HG02642 (cell line): Measurements from ENCODE around the gene ARHGEF26.

ENCODE experiments used
- ATAC-seq: cut with Tn5 transposase; IDR thresholded peaks from one replicate; pipeline ENCODE4 v1.9.1; 2021; ENCODE audit warnings: mild to moderate bottlenecking; ENCODE audit not compliant: unreplicated experiment, poor library complexity

The ARHGEF26 gene

DNA sequence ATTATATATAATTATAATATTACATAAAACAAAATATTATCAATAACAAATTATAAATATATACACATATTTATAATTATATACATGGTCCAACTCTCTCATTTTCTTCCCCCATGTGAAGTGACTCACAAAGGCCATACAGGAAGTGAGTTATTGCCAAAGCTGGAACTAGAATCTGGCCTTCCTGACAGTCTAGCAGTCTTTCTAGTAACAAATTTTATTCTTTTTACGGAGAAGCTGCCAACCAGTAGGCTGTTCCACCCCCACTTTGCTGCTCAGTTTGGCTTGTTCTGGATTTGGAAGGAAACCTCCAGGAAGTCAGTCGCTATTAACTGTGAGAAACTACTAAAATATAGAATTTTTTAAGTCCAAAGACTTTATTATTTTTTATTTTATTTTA, 123.5 kb downstream of the ARHGEF26 start:
- no peak for ATAC-seq

GRCh38 chr3:154247806-154248415, 126.7 kb downstream of the ARHGEF26 start:
- ATAC-seq: no peak

GRCh38 chr3:154250291-154250690, 129.1 kb downstream of the ARHGEF26 start:
- ATAC-seq: no peak

DNA sequence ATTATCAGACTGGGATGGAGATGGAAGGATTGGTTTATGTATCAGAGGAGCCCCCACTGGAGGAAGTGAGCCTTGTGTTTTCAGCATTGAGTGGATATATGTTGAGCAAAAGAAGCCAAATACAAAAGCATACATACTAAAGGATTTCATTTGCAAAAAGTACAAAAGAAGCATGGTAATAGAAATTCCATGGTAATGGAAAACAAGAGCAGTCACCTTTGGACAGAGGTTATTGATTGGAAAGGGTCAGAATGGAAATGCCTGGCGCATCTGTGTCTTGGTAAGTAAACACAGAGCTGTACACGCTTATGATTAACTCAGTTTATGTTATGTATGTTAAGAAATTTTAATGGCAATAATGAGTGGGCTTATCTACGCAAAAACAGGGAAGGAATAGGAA, 130.4 kb downstream of the ARHGEF26 start:
- no peak for ATAC-seq

DNA sequence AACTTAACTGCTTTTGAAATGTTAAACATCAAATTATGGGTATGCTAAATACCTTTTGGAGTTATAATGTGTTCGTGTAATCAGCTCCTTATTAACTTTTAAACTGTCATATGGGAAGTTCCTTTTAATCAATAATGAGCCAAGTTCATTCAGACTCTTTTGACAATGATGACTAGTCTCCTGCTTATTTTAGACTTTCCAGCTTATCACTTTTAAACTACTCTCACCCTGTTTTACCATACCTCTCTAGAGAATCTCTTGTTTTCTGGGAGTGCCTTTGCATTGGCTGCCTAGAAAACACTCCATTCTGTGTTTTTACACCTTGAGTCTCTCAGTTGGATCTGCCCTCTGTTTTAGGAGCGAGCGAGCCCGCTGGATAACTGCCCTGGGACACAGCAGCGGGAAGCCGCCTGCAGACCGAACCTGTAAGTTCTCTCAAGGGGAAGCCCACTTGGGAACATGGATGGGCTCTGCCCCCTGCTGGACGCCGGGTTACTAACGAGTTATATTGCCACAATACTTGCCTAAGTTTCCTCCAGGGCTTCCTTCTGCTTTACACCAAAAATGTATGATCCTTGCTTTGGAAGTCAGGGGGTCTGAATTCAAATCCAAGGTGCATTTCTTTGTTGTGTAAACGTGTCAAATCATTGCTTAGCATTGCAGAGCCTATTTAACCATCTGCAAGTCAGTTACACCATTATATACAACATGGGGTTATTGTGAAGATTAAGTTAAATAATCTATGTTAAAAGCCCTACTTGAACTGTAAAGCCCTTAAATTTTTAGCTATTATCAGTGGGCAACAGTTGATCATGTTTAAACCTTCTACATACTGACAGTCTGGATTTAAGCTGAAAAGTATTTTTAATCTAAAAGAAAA, 131.8 kb downstream of the ARHGEF26 start:
- ATAC-seq: peak; percentile 90

GRCh38 chr3:154254527-154254926, 133.3 kb downstream of the ARHGEF26 start:
- no peak for ATAC-seq

DNA sequence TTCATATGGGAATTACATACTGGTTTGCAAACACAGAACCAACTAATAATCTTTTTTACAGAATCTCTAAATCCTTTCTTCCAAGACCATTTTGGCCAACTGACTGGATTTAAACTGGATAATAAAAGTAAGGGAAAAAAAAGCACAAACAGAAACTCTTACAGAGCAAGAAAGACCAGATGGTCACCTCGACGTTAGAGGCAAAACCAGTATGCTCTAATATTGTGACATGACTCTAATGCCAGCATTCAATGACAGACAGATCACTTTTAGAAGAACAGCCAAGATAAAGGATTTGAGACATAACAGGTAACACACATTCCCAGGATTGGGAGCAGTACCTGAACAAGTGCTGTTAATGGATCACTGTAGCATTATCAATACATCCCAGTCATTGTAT, 152.2 kb downstream of the ARHGEF26 start:
- no peak for ATAC-seq

DNA sequence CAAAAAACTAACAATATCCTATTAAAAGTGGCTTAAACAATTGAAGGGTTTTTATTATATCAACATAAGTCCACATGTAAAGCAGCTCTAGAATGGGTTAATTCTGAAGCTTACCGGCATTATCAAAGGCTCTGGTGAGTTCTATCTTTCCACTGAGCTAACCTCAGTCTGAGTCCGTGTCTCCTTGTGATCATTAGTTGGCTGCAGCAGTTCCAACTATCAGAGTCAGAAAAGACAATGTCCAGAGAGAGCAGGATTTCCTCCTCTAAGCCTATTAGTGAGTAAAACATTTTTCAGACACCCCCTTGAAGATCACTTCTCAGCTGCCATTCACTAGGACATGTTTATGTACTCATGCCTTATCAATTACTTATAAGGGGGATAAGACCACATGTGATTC, 153.2 kb downstream of the ARHGEF26 start:
- no peak for ATAC-seq

DNA sequence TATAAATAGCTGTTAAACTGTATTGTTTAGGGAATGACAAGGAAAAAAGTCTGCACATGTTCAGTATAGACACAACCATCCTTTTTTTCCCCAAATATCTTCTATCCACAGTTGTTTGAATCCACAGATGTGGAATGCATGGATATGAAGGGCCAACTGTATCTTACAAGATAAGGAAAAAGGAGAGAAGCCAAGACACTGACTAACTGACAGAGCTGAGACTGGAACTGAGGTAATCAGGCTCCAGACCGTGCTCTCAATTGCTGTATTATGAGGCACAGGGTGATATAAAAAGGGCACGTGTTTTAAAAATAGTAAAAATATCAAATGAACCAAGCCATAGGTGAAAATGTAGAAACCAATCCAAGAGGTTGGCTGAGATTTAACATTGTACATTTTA, 154.1 kb downstream of the ARHGEF26 start:
- no peak for ATAC-seq

DNA sequence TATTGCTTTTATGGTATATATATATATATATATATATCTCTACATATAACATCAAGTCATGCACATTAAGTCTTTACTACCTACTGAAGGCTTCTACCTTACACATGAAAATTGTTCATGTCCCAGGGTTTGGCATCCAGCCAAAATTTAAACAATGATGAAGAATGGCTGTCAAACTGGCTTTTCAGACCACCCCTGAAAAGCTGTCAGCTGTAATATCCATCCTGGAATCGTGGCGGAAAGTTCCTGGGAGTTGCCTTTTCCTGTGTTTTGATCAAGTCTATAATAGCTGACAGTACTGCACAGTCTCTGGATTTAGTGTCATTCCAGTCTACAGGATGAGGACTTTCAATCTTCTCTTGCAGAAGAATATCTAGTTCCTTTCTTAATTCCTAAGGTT, 154.8 kb downstream of the ARHGEF26 start:
- ATAC-seq: no peak

- no peak for ATAC-seq
These were observed 159.0 kb downstream of the ARHGEF26 start for GRCh38 chr3:154280161-154280560.

DNA sequence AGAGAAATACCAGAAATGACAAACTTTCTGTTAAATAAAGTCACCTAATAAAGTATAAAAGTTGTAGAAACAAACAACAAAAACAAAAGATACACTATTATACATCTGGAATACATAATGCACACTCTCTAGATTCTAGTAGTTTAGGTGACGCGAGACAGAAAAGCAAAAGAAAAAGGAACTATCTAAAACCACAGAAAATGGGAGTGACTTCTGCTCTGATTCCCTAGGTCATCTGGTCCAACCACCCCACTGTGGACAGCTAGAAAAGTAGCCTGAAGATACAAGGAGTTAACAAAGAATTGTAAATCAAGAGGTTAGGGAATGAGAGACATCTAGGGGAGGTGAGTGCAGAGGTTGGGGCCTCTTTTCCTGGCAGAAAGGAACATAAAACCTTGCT, 164.0 kb downstream of the ARHGEF26 start:
- no peak for ATAC-seq

DNA sequence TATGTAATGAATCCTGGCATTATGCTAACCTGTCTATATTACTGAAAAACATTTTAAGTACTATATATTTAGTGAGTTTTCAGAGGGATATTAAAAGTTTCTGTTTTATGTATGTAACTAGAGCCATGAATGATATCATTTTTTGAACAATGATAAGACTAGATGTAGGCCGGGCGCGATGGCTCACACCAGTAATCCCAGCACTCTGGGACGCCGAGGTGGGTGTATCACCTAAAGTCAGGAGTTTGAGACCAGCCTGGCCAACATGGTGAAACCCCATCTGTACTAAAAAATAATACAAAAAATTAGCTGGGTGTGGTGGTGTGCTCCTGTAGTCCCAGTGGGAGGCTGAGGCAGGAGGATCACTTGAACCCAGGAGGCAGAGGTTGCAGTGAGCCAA, 169.0 kb downstream of the ARHGEF26 start:
- no peak for ATAC-seq

DNA sequence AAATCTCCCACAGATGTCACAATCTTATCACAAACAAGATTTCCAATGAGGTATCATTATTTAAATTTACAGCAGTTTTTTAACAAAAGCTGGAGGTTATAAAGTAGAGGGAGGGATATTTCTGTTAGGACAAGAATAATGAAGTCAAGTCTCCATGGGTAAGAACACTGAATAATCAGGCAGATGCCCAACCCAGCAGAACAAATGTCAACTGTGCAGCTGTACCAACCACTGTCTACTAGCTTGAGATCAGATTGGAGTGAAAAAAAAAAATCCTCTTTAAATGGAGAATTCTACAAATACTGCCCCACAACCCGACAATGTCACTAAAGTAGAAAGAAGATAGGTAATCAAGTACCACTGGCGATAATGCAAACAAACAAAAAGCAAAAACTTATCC, 172.8 kb downstream of the ARHGEF26 start:
- ATAC-seq: no peak

DNA sequence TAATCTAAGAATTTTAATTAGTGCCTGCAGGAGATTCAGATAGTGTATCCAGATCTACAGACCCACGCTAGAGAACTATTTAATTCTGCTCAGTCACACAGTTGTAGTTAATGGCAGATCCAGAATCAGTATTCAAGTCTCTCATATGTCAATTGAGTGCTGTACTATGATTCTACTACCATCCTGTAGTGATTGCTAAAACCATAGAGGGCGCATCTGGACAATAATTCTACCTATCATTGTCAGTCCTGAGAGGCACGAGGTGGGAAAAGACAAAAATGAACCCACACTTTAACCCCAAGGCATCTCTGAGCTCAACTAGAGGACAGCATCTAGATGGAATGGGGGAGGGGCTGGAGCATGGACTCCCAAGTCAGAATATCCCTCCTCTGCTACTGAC, 180.4 kb downstream of the ARHGEF26 start:
- no peak for ATAC-seq

GRCh38 chr3:154304116-154304786, 183.1 kb downstream of the ARHGEF26 start:
- no peak for ATAC-seq

DNA sequence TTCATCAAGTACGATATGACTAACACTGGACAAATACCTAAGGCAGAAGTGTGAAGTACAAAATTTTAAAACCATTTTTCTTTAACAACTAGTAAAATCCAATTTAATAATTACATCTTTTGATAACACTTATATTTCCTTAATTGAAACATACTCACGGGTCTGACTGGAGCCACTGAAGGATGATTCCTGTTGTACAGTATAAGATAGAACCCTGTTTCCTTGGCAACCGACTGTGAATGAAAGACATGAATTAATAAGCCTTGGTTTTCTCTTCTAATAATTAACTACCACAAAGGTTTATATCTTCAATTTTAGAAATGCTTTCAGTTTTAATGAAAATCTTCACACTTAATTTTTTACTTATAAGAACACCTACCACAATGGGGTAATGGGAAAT, 183.7 kb downstream of the ARHGEF26 start:
- ATAC-seq: no peak

- ATAC-seq: no peak
These were observed 186.2 kb downstream of the ARHGEF26 start for GRCh38 chr3:154307363-154307762.
